Activated CD4-positive, alpha-beta T cell treated with anti-CD3 and anti-CD28 coated beads, Interleukin-2, Interleukin-6, amounts not matched to agents 100 ng/mL and 50 ng/mL, durations not matched to agents 16 hours and 8 hours (primary cell): ENCODE results near the gene PTPRG.
"Not testable (repeated sequence)": the region's sequence is repeated elsewhere in the genome, so short reads cannot be mapped to it uniquely, and the experiment has no call there.

ENCODE experiments used
- DNase-seq: peaks from one replicate; pipeline ENCODE4 v3.0.0-alpha.2; 2020

PTPRG gene

DNA sequence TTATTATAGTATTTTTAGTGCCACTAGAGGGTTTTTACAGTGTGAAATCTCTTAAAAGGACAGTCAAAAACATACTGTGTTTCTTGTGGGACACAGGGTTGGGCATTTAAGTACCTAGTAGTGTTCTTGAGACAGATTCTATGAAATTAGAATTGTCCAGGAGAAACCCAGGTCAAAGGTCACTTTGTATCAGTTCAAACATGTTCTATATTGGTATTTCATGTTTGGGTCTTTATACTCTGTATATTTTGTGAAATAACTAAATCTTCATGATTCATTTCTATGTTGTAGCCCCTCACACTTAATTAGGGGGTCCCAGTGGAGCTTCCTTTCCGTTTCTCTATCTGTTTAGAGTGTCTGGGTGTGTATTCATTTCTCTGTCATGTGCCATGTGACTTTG, 171.6 kb downstream of the PTPRG start:
- DNase-seq: no peak

DNA sequence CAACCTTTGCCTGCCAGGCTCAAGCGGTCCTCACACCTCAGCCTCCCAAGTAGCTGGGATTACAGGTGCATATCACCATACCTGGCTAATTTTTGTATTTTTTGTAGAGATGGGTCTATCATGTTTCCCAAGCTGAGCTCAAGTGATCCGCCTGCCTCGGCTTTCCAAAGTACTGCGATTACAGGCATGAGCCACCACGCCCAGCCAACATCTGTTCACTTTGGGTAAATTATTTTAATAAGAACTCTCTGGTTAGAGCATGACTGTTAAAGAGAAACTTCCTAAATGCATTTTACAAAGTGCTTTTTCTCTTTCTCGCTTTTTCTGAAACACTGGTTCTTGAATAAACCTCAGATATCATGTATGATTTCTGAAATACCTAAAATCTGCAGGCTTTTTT, 172.5 kb downstream of the PTPRG start:
- no peak for DNase-seq

DNA sequence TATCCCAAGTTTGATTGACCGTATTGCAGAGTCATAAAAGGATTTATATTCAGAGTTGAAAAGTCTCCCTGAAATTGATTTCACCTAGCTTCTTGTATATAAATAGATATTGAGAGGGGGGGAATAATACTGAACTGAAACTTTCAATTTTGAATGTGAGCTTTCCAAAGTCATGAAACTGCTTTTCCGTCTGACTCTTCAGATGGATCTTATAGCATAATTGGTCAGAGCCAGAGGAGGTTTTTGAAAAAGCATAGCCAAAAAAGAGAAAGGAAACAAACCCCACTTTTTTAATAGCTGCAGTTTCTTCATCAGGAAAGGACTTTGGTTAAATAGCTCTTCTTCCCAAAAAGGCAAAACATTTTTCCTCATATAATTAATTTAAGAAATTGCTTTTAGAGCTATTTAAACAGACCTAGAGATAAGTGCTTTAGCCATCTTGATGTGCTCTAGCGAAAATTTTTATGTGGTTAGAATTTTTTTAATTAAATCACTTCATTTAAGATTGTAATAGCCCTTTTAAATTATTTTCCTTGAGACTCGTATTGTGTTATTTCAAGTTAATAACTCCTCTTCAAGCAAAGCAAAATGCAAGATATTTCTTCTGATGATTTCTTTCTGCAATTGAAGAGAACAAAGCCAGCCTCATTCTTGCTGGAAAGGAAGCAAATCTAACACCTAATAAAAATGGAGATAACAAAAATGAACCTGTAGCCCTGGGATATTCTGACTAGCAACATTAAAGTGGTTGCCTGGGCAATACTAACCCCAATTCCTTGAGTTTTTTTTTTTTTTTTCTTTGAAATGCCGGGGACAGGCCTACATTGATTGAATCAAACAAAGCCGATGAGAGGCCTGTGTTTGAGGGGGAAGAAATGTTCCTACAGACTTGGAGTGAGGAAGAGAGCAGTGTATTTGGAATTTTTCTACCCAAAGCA, 173.6 kb downstream of the PTPRG start:
- no peak for DNase-seq

DNA sequence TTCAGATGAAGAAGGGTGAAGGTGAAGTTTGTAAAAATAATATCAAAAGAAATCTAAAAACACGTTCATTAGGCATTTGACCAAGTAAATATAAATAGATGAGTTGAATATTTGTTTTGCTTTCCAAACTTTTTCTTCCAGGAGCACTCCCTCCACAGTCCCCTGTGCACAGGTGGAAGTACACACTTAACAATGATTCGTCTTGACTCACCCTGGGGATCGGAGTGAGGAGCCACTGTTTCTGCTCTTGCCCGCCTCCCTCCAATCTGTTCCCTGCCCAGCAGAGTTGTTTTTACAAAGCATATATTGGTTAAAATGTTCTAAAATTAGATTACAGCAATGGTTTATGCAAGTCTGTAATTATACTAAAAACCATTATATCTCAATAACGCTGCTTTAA, 175.1 kb downstream of the PTPRG start:
- no peak for DNase-seq

DNA sequence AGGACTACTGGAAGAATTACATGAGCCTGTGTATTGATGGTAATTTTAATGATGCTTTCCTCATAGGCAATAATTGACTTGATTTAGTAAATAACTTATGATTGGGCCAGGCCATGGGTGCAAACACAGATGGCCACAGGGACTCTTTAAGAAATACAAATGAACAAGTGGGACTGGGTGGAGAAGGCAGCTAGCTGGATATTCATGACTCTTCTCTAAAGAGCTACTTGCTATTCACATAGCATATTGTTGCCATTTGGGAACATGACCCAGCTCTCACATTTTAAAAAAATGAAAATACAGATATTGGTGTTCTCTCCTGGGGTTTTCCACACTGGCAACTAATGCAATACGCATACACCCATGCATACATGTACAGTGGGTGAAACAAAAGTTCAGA, 178.3 kb downstream of the PTPRG start:
- no peak for DNase-seq

DNA sequence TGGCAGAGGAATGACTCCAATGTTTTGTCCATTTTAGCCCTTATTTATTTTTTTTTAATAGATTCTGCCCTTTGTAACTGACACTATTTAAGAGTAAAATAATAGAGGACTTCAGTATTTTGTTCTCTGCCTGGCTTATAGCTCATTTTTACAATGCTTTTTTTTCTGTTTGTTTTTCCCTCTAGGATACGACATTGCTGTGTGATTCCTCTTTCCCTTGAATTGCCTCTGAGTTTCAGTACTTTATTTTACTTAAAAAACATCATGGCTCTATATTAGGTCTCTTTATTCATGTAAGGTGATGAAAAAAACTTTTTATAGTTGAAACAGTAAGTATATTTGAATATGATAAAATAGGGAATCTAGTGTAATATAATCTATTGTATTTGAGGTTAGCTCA, 179.1 kb downstream of the PTPRG start:
- no peak for DNase-seq

DNA sequence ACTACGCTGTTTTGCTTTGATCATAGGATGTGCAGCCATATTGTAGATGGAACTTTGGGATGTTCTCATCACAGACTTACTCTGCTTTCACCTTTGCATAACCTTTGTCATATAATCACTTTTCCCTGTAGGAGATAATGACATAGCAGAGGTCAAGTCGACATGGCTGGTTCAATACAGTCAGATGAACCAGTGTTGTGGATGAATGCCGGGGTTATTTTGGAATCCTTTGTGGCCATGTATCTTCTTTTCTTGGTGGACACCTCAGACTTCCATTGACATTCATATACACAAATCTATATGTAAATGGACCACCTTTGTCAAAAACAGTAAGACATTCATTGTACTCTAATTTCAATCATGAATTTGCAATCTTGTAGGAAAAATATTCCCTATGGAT, 180.2 kb downstream of the PTPRG start:
- no peak for DNase-seq

DNA sequence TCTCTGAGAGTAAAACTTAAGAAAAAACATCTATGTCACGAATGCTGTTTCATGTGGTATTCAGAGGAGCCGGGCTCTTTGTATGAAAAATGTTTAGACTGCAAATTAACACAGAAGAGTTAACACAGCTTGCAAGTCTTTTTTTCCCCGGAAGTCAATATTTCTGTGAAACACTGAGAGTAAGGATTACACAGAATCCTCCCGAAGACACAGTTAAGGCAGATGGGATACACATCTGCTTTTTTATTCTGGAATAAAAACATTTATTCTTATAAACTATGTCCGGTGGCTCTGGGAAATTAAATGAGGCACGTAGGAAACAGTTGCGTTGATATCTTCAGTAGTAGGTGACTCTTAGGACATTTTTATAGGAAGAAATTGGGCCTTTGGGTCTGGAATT, 180.6 kb downstream of the PTPRG start:
- no peak for DNase-seq

DNA sequence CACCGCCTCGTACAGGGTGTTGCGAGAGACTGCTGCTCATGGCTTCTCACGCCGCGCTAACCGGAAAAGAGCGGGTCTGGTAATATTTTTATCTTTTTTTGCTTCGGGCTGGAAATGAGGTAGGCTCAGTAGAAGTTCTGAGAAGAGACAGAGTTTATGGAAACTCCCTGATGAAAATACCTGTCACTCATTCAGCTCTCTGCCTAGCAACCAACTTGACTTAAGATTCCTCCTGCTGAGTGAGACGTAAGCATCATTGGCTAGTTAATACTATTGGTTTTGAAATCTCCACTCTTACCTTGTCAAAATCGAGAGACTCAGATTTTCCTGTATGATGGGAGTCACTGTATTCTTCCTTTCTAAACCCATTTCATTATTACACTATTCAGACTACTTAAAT, 181.7 kb downstream of the PTPRG start:
- DNase-seq: no peak

DNA sequence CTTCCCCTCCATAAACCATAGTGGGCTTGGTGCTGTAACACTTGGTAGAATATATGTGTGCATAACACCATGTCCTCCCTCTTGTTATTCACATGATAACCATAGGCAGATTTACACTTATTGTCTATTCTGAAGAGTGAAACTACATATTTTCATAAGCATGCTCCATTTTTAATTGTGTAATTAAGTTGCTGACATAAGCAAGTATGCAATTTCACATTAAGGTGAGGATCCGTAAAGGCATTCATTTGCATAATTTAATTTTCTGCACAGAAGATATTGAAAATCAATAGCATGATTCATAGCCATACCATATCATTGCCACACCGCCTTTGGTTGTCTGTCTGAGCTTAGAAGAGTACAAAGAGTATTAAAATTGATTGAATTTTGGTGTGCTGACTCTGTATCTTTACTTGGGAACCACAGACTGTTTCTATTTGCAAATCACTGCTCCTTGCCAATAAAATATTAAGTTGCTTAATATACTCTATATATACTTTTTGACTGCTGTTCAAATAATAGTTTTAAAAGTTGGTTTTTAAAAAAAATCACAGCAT, 182.4 kb downstream of the PTPRG start:
- DNase-seq: no peak

DNA sequence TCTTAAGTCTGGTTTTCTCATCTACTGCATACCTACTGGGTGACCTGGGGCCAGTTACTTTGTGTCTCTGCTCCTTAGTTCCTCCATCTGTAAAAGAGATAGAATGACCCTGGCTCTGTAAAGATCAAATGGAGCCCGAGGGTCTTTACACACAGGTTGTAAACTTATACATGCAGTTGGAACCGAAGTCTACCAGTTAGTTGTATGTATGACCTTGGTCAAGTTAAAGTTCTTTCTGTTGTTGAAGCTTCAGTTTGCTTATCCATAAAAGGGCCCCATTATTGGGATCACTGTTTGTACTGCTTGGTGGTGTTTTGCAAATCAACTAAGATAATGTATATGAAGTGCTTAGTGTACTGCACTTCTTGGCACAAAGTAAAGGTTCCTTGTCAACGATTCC, 186.9 kb downstream of the PTPRG start:
- DNase-seq: no peak

DNA sequence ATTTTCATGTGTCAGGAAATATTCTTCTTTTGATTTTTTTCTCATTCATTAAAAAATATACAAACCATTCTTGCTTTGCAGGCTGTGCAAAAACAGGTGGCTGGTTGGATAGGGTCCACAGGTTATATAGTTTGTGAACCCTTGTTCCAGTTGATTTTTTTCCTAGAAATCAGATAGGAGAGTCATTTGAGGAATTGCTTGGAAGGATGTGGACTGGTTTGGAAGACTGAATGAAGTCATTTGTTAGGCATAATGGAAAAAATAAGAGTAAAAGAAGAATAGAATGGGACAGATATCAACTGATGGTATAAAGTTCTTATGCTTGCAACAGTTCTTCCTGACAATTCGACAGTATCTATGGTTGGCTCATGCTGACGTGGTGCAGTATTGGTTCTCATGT, 189.4 kb downstream of the PTPRG start:
- DNase-seq: no peak

DNA sequence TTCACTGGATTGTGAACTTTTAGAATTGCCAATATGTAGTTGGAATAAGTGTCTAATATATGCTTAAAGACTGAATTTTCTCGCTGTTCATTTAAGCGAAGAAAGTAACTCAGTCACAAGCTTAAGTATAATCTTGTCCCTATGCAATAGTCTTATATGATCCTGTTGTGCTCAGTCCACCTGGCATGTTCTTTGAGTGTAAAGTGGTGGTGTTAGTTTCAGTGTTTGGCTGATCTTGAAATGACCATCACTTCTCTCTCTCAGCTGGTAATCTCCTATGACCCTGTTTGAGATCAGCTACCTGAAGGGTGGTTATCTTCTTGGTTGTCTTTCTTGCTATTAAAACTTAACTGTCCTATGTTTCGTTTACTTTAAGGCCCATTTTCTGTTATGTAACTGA, 197.5 kb downstream of the PTPRG start:
- no peak for DNase-seq

DNA sequence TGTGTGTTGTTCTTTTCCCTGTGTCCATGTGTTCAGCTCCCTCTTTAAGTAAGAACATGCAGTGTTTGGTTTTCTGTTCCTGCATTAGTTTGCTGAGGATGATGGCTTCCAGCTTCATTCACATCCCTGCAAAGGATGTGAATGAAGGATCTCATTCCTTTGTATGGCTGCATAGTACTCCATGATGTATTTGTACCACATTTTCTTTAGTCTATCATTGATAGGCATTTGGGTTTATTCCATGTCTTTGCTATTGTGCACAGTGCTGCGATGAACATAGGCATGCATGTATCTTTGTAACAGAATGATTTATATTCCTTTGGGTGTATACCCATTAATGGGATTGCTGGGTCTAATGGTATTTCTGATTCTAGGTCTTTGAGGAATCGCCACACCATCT, 199.4 kb downstream of the PTPRG start:
- not testable (repeated sequence) for DNase-seq

DNA sequence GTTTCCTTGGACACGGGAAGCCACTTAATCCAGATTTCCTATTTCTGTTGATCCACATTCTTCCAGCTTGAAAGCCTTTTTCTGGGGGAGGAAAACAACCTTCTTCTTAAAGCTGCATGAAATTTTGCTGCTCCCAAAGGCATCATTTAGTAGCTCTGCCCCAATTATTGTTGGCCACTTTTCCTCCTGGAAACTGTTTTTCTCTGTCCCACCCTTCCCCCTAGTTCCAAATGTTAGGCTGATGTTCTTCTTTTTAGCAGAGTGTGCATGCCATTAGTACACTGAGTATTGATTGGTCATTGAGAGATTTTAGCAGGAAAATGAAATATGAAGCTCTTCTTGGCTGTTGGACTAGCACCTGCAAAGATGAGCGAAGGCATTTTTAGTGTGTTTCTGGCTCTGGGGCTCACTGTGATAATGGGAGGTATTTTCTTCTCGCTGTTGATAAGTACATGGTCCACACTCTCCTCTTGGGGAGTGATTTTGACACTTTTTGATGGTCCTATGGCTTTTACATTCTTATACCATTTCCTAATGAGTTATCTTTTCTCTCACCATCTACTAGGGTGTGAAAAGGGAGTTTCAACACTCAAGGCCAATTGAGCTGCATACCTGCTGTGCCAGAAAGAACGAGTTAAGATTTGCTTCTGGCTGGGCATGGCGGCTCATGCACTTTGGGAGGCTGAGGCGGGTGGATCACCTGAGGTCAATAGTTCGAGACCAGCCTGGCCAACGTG, 200.5 kb downstream of the PTPRG start:
- DNase-seq: no peak

DNA sequence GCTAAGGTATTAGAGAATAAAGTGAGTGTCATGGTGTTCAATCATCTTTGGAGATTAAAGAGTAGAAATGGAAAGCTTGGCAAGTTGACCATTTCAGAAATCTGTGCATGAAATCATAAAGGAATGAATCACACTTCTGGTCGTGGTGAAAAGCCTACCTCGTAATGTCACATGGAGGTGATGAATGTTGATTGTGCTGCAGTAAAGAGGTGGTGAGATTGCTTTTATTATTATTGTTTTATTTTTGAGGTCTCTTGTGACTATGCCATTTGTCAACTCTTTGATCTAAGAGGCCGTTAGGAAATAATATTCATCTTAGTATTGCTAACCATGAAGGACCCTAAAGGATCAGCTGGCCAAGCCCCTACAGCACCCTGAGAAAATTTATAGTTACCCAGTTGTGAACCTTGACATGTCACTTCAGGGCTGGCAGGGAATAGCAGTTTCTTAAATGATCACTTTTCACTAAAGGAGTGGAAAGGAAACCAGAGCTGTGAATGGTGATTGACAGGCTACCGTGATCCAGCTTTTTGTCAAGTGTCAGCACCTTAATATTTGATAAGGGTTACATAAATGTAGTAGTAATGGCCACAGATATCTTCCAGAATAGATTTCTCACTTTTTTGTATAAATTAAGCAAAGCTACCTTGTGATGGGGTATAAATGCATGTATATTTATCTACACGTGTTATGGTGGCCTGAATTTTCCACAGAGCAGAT, 203.9 kb downstream of the PTPRG start:
- no peak for DNase-seq

DNA sequence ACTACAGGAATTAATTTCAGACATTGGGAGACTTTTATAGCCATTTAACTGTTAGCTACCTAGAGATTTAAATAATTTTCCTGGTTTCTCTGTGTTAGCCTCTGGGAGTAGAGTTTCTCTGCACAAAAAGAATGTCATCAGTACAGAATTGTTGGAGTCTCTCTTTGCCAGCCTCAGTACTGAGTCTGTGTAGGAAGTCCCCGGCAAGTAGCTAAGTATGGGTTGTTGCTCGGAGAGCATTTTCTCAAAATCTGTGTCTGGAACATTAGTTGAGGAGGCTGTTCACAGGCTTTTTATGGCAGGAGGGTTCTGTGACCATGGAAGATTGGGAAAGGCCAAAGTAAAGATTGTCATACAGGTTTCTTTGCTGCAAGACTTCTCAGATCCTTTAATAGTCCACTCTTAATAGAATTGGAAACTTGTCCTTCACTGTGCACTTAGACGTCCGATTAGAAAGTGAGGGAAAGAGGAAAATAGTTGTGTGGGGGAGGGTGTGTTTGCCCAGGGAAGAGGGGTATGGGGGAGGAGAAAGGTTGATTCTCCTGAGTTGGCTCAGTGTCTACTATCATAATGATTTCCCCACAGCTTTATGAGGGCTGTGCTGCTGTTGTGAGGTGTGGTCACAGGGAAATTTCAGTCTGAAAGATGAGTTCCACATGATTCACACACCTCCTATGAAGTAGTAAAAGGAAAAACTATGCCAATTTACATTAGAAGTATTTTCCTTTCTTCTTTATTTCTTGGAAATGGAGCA, 207.1 kb downstream of the PTPRG start:
- DNase-seq: no peak

DNA sequence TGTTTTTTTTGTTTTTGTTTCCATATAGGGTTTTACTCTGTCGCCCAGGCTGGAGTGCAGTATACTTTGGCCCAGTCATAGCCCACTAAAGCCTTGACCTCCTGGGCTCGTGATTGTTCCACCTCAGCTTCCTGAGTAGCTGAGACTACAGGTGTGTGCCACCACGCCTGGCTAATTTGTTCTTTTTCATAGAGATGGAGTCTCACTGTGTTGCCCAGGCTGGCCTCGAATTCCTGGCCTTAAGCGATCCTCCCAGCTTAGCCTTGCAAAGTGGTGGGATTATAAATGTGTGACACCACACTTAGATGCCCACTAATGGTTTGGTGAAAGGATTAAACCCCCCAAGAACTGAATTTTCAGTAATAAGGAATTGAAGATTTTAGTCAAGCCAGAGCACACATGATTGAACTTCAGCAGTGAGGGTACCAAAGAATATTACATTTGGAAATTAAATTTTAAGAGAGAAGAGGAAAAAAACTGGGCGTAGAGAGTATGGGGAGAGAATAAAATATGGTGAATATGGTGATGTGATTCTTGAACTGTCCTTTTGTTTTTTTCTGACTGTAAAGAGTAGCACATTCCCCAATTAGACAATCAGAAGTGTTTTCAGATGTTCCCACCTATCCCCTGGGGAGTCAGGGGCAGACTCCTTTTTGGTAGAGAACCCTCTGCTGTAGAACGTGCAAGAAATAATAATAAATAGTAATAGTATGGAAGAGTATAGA, 208.1 kb downstream of the PTPRG start:
- no peak for DNase-seq

DNA sequence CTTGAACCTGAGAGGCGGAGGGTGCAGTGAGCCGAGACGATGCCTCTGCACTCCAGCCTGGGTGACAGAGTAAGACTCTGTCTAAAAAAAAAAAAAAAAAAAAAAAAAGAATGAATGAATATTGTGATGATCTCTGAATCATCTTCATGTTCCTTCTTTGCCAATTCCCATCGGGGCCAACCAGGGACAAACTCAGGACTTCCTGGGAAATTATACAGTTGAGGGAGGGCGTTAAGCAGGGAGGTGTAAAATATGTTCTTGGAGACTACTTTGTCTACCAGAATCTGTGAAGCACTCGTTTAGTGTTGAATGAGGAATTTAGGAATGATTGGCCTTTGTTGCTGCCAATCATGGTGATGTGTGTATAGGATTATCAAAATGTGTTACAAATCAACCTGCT, 210.6 kb downstream of the PTPRG start:
- no peak for DNase-seq

DNA sequence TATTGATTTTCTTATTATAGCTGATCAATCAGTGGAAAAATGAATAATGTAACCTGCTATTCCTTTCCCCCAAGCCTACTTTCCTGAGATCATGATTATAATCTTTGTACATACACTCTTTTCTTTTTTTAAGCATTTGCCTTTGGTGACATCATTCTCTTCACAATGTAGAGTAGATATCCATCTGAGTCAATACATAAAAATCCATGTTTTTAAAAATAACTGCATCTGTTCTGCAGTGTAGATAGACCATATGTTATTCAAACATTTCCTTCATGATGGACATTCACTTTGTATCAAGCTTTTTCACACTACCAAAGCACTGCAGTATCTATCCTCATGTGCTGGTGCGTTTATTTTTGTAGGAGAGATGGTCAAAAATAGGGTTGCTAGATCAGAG, 211.1 kb downstream of the PTPRG start:
- DNase-seq: no peak

DNA sequence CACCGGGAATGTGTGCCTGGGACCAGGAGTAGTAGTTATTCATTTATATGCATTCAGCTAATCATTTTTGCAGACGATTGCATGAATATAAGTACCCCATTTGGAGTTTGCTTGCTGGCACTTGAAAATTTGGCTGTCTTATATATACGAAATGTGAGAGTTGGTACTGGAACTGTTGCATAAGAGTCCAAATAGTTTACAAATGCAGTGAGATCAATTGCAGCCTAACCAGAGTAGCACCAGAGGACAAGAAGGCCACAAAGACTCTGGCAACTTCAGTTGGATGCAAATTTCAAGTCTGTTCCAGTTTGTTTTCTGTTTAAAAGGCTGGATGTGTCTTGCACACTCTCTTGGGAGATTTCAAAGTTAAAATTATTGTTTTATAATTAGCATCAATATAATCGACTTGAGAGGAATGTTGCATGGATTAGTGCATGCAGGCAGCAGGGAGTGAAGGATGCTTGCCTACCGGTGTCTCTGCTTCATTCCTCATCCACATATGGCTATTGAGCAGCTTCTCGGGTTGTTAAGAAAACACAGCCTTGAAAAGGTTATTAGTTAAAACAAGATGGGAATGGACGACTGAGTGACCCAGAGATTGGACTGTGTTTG, 213.0 kb downstream of the PTPRG start:
- no peak for DNase-seq
